GM21786 (cell line): Measurements from ENCODE around the gene MRPL32.
A peak's percentile ranks its signal among the peaks of the same experiment; 100 is the strongest.

Source experiments
- ATAC-seq: cut with Tn5 transposase; IDR thresholded peaks from one replicate; pipeline ENCODE4 v1.9.1; 2021; ENCODE audit not compliant: unreplicated experiment

MRPL32 gene

DNA sequence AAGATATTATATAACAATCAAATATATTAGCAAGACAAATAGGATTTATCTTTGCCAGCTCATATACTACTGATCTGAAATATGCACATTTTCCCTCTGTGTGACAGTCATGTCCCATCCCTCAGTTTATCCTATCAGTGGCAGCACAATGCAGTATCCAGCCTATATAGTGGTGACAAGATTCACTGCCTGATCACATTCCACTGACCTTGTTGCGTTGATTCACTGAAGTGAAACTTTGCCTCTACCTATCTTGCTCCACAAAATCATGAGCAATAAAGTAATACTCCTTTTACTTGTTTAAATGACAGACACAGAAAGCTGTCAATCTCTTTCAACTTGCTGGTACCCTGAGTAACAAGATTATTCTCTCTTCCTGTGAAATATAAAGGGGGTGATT, 6.5 kb upstream of the MRPL32 start:
- ATAC-seq = no peak

DNA sequence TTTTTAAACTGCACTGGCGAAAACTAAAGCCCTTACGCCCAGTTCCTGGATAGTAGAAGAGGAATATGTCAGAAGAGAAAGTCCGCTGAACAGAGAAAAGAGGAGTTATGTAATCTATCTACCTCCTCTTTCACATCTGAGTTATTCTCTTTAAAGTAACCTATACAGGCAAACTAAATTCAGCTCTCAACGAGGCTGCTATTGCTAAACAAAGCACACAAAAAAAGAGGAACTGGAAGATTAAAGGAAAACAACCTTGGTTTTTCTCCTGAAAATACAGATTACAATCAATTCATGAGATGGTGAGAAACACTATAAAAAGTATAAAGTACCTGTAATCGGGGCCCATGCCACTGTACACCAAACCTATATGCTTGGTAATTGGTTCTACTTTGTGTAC, 6.0 kb upstream of the MRPL32 start:
- ATAC-seq = no peak

DNA sequence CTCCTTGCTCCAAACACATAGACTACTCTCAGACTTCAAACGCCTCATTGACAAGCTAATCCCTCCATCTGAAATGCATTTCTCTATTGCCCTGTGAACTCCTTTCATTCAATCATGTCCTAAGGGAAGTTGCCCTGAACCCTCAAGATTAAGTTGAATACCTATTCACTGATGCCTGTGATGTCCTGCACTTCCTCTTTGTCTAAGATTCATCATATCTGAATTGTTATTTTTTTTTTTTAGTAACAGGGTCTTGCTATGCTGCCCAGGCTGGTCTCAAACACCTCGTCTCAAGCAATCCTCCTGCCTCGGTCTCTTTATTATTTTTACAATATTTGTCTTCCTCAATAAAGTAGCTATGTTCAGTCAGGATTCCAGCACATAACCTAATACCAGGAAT, 3.4 kb upstream of the MRPL32 start:
- ATAC-seq = no peak

DNA sequence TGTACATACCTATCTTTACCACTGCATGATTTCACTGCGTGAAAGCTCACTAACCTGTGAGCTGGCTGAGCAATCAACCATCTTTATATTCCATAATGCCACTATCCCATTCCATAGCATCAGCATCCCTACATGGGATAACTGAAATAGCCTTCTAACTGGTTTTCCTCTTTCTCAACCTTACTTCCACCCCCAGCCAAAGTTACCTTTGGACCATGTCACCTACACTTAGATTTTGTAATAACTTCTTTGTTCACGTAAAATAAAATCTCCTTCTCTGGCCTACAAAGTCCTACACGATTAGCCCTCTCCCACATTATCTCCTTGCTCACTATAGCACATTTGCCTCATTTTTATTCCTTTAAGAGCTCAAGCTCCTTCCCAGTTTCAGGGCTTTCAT, 2.7 kb upstream of the MRPL32 start:
- no peak for ATAC-seq

DNA sequence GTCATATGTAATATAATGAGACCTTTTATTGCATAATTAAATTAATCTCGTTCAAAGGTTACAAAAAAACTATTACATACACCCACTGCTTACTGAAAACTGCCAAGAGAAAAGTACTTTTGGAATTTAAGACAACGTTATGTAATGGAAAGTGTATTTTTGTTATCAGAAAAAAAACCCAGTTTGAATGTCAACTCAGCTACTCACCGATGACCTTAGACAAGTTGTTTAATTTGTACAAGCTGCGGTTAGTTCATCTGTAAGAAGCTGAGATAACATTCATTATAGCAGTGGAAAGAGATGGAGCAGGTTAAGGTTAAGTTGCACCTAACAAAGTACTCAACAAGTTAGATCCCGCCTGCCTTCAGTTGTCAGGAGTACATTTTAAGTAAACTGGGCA, 1.3 kb upstream of the MRPL32 start:
- ATAC-seq = no peak

DNA sequence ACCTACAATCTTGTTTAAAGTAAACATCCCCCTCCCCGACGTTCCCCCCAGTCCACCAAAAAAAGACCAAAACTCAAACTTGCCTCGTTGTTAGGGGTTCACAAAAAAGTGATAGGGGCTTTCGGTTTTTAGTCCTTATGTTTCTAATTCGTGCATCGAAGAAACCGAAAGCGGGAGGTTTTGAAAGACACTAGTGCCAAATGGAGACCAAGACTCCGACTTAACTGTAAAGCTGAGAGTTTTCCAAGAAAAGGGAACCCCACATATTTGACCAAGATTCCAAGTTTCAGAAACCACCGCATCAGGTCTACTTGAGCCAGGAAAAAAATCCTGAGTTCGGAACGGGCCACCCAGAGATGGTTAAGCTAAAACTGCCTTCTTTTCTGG, 736 bp upstream of the MRPL32 start:
- no peak for ATAC-seq

DNA sequence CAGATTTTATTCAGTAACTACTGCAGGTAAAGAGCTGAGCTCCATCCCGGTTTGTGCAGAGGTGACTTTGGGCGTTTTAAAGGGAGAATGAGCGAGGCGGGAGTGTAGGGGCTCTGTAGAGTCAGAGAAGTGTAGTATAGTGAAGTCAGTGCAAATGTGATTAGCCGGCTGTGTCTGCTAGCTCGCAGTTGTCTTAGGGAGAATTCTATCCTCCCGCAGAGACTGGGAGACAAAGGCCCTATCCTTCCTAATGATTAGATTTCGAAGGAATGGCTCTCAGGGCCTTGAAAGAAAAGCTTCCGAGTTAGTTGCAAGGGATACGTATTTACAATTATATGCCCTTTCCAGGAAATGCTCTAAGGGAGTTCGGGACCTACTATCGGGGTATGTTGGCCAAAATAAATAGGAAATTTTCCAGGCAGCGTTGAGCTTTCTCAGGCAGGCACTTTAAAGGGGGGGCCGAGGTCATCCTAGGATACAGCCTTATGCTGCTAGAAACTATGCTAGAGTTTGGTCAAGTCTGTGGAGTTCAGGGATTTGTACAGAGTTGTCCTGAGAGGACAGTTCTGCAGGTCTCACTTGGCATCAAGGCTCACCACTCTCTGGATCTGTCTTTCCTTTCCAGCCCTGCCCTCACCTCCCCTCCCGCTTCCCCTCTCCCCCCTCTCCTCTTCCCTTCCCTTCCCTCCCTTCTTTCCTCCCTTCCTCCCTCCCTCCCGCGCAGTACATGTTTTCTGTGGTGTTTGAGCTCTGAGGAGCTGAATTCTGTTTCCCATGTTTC, 825 bp downstream of the MRPL32 start:
- no peak for ATAC-seq

DNA sequence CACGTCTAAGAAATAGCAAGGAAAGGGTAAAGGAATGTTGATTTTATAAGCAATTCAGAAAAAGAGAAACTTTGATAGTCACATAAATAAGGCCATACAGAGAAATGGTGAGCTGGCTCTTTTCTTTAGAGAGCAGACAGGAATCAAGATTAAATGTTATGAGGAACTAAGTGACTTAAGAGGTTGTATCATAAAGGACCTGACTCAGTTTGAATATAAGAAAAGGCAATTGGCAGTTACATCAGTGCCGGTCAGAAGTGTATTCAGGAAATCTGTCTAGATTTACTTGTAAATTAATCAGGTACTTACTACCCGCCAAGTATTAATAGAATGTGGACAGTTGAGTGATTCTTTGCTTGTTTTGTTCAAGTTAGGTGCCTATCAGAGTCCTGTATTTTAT, 2.1 kb downstream of the MRPL32 start:
- ATAC-seq = no peak

DNA sequence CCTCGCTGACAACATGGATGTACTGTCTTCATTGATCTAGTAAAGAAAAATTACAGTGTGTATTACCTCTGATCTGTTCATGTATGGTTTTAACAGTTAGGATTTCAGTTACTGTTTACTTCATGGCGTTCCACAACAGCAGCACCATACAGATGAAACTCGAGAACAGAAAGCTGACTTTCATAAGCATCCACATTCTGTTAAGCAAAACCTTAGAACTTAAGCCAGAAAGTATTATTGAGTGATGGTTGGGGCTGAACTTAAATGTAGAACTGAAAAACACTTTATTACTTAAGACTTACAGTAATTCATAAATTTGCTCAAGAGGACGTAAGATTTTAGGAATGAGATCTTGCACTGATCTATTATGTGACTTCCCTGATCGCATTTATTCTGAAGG, 3.7 kb downstream of the MRPL32 start:
- ATAC-seq = no peak

DNA sequence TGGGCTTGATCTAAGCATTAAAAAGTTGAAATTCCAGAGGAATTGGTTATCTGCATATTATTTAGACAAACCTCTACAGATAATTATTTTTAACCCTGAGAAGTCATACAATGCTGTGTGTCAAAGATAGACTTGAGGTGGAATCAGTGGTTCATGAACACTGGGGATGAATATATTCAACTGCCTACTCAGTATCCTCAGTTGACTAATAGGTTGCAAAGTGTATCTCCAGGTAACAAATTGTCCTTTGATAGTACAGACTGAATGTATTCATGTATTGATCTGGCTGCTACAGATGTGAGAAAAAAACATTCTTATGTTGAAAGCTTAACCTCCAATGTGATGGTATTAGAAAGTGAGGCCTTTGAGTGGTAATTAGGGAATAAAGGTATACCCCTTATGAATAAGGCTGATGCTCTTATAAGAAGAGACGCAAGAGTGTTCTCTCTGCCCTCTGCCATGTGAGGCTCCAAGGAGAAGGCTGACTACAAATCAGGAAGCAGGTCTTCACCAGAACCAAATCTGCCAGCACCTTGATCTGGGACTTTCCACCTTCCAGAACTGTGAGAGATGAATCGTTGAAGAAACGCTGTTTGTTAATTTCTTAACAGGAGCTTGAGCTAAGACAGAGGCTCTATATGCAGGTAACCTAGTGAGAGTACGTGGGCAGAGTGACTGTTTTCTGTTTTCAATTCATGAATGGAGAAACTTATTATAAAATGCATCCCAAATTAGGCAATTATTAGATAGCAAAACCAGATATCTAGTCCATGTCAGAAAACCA, 7.5 kb downstream of the MRPL32 start:
- no peak for ATAC-seq

DNA sequence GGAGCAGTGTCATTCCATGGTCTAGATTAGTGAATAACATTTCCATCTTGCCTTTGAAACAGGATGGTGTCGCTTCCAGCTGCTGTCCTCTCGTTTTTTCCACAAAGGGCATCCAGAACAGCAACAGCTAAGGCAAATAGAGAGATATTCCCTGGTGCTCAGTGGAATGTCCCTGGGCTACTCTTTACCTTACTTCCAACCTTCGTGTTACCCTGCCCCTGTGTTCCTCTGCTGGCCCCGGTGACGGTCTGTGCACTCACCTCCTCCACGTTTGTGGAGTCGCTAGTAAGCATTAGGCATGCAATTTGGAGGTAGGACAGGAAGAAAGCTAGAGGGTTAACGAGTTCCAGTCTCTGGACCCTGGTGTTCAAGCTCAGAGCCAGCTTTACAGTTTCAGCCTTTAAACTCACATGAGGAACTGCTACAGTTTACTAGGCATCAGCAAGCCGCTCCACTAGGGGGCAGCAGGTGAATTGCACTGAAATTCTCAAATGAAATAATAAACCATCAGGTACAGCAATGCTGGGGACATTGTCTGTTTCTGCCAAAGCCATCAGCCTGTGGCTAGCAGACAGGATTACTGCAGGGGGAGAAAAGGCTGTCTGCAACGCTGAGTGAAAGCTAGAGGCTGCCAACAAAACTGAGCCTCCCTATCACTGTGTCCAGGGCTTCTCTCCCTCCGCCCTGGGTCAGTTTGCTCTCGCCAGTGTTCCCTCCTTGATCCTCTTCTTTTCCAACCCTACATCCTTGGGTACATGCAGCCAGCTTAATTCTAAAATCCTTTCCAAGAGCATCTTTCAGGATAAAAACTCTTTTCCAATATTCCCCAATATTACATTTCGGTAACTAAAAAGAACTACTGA, 9.0 kb downstream of the MRPL32 start:
- peak; percentile 36 for ATAC-seq

DNA sequence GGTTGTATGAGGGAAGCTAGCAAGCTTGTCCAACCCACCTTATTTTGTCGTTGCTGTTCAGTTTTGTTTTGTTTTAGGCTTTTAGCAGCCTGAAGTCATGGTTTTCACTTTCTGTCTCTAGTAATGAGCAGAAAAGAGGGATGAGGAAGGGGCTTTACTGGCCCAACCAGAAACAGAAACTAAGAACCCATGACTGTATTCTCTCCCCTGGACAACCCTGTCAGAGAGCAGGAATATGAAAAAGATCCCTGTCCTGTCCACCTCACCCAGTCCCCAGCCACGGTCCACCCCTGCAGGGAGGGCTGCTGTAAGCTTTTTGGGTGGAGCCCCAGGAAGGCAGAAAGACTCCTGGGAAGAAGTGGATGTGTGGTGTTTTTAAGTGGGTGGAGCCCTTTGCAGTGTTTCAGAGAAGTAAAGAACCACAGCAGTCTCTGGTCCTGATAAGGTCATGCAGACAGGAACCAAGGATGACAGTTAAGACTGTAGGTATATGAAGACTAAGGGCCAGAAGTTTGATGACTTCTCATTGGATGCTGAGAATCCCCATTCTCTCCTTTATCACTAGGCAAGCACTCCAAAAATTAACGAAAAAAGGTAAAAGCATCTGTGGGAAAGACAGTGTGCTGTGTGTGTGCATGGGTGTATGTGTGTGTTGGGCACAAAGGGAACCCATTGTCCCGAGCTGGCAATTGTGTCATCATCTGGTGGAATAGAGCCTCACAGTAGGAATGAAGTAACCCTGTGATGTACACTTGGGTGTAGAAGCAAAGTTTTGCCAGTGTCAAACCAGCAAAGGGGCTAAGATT, 13.8 kb downstream of the MRPL32 start:
- peak; percentile 72 for ATAC-seq

DNA sequence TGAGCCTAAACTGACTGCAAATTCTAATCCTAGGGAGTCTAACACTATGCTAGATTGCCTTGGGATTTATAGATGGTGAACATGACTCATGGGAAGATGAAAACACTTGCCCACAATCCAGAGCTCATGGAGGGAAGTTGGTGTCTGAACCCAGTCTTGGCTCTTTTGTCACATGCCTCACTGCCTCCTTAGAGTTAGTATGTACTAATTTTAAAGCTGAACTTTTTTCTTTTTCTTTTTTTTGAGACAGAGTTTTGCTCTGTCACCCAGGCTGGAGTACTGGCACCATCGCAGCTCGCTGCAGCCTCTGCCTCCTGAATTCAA, 14.4 kb downstream of the MRPL32 start:
- no peak for ATAC-seq

DNA sequence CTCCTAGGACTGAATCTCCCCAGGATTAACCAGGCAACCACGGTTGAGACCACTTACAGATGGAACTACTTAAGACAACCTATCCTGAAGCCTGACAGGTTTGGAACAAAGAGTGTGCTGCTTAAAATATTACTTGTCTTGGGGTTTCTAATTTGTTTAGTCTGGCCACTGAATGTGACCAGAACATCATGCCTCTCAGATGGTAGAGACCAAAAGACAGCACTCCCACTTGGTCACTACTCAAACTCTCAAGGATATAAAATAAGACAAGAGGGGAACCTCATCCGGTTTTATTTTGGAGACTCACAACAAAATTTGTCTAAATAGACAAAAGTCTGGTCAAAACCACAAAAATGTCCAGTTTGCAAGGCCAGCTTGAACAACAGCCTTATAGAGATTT, 15.3 kb downstream of the MRPL32 start:
- ATAC-seq = no peak

DNA sequence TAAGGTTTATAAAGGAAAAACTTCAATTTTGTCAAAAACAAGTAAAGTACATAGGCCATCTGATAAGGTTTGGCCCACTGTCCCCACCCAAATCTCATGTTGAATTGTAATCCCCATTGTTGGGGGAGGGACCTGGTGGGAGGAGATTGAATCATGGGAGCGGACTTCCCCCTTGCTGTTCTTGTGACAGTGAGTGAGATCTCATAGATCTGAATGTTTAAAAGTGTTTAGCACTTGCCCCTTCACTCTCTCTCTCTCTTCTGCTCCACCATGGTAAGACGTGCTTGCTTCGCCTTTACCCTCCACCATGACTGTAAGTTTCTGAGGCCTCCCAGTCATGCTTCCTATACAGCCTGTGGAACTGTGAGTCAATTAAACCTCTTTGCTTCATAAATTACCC, 18.2 kb downstream of the MRPL32 start:
- ATAC-seq = no peak

DNA sequence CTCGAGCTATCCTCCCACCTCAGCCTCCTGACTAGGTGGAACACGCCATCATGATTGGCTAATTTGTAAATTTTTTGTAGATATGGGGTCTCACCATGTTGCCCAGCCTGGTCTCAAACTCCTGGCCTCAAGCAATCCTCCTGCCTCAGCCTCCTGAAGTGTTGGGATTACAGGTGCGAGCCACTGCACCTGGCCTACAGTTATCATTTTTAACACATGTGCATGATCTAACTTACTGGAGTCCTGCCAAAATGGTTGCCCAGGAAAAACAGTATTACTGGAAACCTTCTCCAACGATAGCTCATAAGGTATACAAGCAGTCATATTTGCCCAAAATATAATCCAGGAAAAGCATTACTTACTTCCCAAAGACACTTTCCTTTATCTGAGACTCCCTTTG, 20.2 kb downstream of the MRPL32 start:
- no peak for ATAC-seq

DNA sequence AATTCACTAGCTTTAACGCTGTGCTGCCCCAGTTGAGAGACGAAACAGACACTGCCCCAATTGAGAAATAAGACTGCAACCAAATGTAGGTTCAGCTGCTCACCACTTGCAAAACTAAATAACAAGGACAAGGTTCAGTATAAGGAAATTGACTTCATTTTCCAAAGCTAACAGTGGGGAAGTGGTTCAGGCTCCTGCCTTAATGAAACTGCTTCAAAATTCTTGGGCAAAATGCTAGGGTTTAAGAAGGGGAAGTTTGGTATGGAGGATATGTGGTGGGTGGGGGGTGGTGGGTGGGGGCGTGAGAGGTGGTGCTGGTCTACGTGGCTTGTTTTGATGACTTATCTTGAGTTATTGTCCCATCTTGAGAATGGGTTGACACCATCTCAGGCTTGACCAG, 21.8 kb downstream of the MRPL32 start:
- ATAC-seq = no peak

DNA sequence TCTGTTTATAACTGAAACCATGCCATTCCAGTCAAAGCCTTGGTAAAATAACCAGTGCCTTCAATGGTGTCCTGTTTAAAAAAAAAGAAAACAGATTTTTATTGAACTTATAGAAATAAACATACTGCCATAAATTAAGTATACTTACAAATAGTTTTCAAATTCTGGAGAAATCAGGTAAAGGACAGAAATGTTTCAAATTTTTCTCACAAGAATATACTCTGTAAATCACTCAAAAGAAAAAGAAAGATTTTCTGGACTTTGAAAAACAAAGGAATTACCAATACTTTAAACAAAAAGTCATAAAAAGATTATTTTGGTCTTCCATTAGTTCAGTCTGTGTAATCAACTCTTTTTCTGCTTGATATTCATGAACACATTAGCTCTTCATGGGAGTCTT, 23.9 kb downstream of the MRPL32 start:
- no peak for ATAC-seq

DNA sequence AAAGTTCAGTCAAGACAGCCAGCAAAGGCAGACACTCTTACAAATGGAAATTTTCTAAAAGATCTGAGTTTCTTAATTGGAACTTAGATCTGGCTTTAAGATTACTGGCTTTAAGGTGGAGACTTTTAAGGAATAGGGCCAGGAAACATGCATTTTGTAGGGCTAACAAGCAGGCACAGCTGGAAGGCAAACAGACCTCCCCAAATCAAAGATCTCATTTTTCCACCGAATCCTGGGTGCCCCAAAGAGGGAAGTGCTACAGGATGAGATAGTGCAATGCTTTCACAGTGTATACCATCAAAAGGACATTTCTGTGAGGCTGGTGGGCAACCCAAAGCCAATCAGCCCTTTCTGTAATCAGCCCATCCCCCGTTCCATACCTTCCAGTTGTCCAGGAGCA, 27.4 kb downstream of the MRPL32 start:
- ATAC-seq = no peak

DNA sequence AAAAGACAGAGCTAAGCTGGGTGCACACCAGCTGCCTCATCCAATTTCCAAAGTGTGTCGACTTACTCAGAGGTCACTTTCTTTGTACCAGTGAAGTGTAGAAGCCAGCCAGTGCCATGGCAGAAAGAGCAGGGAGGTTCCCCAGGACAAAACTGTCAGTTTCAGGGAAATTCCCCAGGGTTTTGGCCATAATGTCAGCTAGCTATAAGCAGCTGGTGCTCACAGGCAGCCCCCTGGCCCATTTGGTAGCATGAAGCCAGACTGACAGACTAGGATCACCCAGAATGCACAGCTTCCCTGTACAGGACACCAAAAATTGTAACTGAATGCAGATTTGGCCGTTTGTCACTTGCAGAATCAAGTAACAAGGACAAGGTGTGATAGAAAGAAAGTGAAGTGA, 28.6 kb downstream of the MRPL32 start:
- peak; percentile 51 for ATAC-seq

DNA sequence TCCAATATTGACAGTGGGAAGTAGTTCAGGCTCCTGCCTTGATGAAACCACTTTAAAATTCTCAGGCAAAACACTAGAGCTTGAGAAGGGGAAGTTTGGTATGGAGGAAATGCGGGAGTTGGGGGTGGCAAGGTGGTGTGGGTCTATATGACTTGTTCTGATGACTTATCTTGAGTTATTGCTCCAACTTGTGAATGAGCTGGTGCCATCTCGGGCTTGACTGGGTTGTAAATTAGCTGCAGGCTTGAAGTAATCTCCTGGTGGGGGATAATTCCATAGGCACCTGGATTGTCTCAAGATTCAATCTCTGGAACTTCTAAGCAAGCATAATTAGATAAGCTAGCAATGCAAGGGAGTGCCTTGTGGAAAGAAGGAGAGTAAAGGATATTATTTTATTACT, 29.0 kb downstream of the MRPL32 start:
- ATAC-seq = no peak
